OCI-LY3 (cell line): ENCODE measurements around the gene SLC25A26.

Source experiments
- CTCF ChIP-seq: fragments of 200-600, 300-600 bp; sonication (generic); IDR thresholded peaks from 2 replicates; pipeline ENCODE4 v1.5.1; 2014; ENCODE audit warnings: antibody characterized with exemption, low read length, low read depth
- EZH2phosphoT487 ChIP-seq: fragments of 200-600 bp; shearing (Covaris generic); IDR thresholded peaks from 2 replicates; pipeline ENCODE4 v1.6.1; 2018; ENCODE audit warnings: antibody characterized with exemption, mixed run types, low read depth

GRCh38 chr3:66353039-66353438 lies 132.2 kb downstream of the SLC25A26 start:
- TF ChIP-seq CTCF (no peak), EZH2phosphoT487 (no peak)
